Activated naive CD8-positive, alpha-beta T cell treated with anti-CD3 and anti-CD28 coated beads, Interleukin-2, amount 10 ng/mL, durations not matched to agents 7 days and 5 days (primary cell): ENCODE results near the gene IGFBP7. TPM values are rescaled to one million over a fixed set of nuclear protein-coding genes. Genes with fewer than 3 reads are reported as not detected.

Experiments
- ATAC-seq: fragments of 150-1000 bp; cut with Tn5 transposase; one replicate; pipeline ENCODE4 v1.10.0; 2021; ENCODE audit warnings: low read depth, moderate library complexity
- POLR2A ChIA-PET: fragments of 350-600 bp; sonication (Branson Sonifier 250); formaldehyde crosslinking; loops from one replicate; lab custom pipeline; 2021; ENCODE audit warnings: antibody characterized with exemption; lab: Charles Lee
- DNase-seq: peaks from one replicate; pipeline ENCODE4 v3.0.0; 2021
- H3K27ac Mint-ChIP-seq: one replicate; pipeline ENCODE4 v1.8.0; 2022; ENCODE audit warnings: mild to moderate bottlenecking, mixed read lengths
- H3K27me3 Mint-ChIP-seq: one replicate; pipeline ENCODE4 v1.8.0; 2022; ENCODE audit warnings: mild to moderate bottlenecking, moderate library complexity, mixed read lengths
- H3K36me3 Mint-ChIP-seq: one replicate; pipeline ENCODE4 v1.8.0; 2021; ENCODE audit warnings: mild to moderate bottlenecking, mixed read lengths
- H3K4me1 Mint-ChIP-seq: one replicate; pipeline ENCODE4 v1.8.0; 2021; ENCODE audit warnings: mixed read lengths
- H3K4me3 Mint-ChIP-seq: one replicate; pipeline ENCODE4 v1.8.0; 2022; ENCODE audit warnings: mild to moderate bottlenecking, moderate library complexity, mixed read lengths
- H3K9me3 Mint-ChIP-seq: one replicate; pipeline ENCODE4 v1.8.0; 2021; ENCODE audit warnings: mixed read lengths
- total RNA-seq, 2 experiments: library from RNA; stranded (reverse); gene quantifications; one replicate each; pipeline ENCODE4 v1.2.3, GENCODE V29; 2021

The IGFBP7 gene
- total RNA-seq, 2 experiments from 2014 or later = 0.28 TPM; not detected in 1

DNA sequence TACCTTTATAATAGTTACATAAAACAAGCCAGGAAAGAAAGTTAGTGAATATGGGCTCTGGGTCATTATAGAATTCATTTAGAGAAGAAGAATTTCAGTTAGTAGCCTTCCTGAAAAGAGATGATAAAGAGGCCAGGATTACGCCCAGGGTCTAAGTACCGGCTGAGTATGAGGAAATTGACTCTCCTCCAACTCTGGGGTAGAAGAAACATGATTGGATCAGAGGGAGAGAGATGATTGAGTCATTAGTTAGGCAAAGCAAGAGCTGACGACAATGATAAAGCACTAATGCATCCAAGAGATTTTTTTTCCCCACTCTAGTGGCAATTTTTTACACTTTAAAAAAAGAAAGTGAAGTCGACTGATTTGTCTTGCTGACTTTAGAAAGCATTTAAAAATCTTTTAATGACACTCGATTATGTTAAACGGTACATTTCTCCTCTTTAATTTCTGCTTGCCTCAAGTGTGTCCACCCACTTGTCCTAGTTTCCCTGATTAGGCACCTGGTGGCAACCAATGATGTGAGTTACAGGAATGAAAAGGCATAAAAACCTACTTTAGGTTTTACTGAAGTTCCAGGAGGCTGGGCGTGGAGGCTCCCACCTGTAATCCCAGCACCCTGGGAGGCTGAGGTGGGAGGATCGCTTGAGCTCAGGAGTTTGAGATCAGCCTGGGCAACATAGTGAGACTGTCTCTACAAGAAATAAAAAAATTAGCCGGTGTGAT lies 37.3 kb upstream of the IGFBP7 start:
- Mint-ChIP-seq H3K27me3 (peaks cover 17% of the 10 kb centered on the region), H3K4me3 (no peak overlapping the region), H3K4me1 (no peaks in the 10 kb centered on the region), H3K27ac (no peak overlapping the region), H3K36me3 (no peaks in the 10 kb centered on the region), H3K9me3 (no peaks in the 10 kb centered on the region)
- ATAC-seq (no peak), DNase-seq (no peak)
- POLR2A ChIA-PET = no interaction called here

DNA sequence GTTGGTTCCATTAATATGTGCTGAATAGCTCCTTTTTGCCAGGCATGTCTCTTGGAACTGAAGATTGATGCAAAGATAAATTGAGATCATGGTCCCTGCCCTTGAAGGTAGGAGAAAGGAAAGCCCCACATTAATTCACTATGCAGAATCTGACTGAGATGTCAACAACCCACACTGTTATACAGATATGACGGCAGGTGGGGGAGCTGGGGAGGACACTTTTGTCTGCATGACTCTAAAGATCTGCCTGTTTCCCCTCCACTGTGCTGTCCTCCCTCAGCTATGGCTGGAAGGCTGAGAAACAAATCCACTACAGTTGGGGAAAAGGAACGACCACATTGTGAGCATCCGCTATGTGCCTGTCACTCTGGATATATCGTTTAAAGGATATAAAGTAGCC lies 36.3 kb upstream of the IGFBP7 start:
- POLR2A ChIA-PET = no interaction called here
- H3K9me3 Mint-ChIP-seq = no peaks in the 10 kb centered on the region
- DNase-seq (no peak), ATAC-seq (no peak)
- H3K27ac Mint-ChIP-seq = no peak overlapping the region
- no peaks in the 10 kb centered on the region for H3K36me3 Mint-ChIP-seq
- peaks cover 24% of the 10 kb centered on the region for H3K27me3 Mint-ChIP-seq
- H3K4me1 Mint-ChIP-seq = no peaks in the 10 kb centered on the region
- no peak overlapping the region for H3K4me3 Mint-ChIP-seq

DNA sequence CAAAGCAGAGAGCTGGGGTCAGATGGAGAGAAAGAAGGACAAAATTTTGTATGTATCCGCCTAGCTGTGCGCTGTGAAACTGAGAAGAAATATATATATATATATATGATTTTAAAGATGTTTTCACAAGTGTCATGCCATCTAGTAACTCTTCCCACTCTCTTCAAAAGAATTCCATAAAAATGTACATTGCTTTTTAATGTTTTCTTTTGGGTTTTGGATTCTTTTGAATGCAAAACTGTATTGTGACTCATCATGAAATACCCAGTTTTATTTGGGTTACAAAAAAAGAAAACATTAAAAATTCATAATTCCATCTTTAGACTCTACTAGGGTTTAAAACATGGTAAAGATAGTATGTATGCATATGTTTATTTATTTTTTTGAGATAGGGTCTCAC lies 34.3 kb upstream of the IGFBP7 start:
- POLR2A ChIA-PET = no interaction called here
- no peaks in the 10 kb centered on the region for H3K4me1 Mint-ChIP-seq
- peaks cover 20% of the 10 kb centered on the region for H3K27me3 Mint-ChIP-seq
- ATAC-seq = no peak
- no peak for DNase-seq
- H3K4me3 Mint-ChIP-seq = no peak overlapping the region
- H3K9me3 Mint-ChIP-seq = no peaks in the 10 kb centered on the region
- H3K27ac Mint-ChIP-seq = no peak overlapping the region
- no peaks in the 10 kb centered on the region for H3K36me3 Mint-ChIP-seq

DNA sequence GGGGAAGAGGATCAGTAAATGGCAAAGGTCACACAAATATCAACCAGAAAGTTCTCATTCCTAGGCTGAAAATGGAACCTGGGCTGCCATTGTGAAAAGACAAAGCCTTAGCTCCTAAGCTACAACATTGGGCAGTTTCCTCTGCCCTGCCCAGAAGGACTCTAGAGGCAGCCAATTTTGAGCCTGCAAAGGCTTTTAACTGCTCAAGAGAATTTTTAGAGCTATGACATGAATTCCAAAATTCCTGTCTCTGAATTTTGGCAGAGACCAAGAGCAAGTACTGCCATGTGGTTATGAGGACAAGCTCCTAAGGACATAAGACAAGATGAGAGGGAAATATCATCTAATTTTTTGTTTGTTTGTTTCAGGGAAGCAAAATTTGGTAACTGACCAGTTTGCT lies 29.6 kb upstream of the IGFBP7 start:
- DNase-seq = no peak
- ATAC-seq = no peak

DNA sequence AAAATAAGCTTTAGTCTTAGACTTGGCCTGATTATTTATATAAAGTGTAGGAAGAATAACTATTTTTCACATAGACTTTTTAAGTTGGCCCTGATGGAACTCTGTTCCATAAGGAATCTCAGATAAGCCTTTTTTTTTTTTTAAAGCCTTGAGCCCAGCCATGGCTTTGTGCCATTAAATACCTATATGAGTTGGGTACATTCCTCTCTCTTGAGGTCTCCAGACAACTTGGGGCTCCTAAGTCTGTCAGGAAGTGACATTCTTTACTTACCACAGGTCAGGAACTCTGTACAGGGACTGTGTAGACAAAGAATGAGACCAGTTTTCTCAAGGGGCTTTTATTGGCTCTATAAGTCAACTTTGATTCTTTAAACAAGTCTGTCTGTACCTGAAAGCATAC lies 27.1 kb upstream of the IGFBP7 start:
- no peak for ATAC-seq
- POLR2A ChIA-PET = no interaction called here
- H3K36me3 Mint-ChIP-seq = no peaks in the 10 kb centered on the region
- H3K9me3 Mint-ChIP-seq = peaks cover 1% of the 10 kb centered on the region
- no peak overlapping the region for H3K4me3 Mint-ChIP-seq
- H3K27me3 Mint-ChIP-seq = peaks cover 9% of the 10 kb centered on the region
- H3K4me1 Mint-ChIP-seq = no peaks in the 10 kb centered on the region
- no peak for DNase-seq
- H3K27ac Mint-ChIP-seq = no peak overlapping the region

More for the DNA sequence above, 29.6 kb upstream of the IGFBP7 start:
- POLR2A ChIA-PET = no interaction called here
- Mint-ChIP-seq H3K4me1 (no peaks in the 10 kb centered on the region), H3K27ac (no peak overlapping the region), H3K4me3 (no peak overlapping the region), H3K36me3 (no peaks in the 10 kb centered on the region), H3K9me3 (peaks cover 1% of the 10 kb centered on the region), H3K27me3 (peaks cover 8% of the 10 kb centered on the region)

DNA sequence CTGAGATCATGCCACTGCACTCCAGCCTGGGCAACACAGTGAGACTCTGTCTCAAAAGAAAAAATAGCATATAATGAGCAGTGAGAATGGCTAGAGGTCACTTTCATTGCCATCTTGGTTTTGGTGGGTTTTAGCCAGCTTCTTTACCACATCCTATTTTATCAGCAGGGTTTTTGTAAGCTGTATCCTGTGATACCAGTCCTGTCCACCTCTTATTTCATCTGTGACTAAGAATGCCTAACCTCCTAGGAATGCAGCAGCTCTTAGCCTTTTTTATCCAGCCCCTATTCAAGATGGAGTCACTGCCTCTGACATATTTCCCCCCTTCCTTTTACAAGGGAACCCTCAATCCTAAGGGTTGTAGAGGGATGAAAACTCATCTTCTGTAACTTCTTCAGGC lies 26.1 kb upstream of the IGFBP7 start:
- H3K36me3 Mint-ChIP-seq = no peaks in the 10 kb centered on the region
- H3K27me3 Mint-ChIP-seq = peaks cover 7% of the 10 kb centered on the region
- no peak for ATAC-seq
- no peaks in the 10 kb centered on the region for H3K4me1 Mint-ChIP-seq
- no peak for DNase-seq
- no peak overlapping the region for H3K27ac Mint-ChIP-seq
- POLR2A ChIA-PET = no interaction called here
- H3K4me3 Mint-ChIP-seq = no peak overlapping the region
- peaks cover 1% of the 10 kb centered on the region for H3K9me3 Mint-ChIP-seq

DNA sequence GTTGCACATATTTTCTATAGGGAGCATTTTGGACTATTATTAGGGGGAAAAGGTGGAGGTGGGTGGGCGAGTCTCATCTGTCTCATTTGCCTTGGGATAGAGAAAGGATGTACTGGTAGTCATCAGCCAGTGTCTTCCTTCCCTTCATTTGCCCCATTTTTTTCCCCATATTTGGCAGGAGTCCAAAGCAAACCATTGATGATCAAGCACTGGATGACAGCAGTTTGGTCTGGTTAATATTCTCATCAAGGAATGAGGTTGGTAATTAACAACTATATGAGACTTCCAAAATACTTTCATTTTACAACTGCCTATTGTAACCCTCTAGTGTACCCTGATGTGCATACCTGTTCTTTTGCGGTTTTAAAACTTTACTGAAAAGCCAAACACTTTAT lies 22.6 kb upstream of the IGFBP7 start:
- Mint-ChIP-seq H3K9me3 (peaks cover 1% of the 10 kb centered on the region), H3K36me3 (no peaks in the 10 kb centered on the region), H3K27me3 (peaks cover 7% of the 10 kb centered on the region), H3K4me1 (no peaks in the 10 kb centered on the region), H3K27ac (no peak overlapping the region), H3K4me3 (no peak overlapping the region)
- ATAC-seq (no peak), DNase-seq (no peak)
- POLR2A ChIA-PET = no interaction called here

DNA sequence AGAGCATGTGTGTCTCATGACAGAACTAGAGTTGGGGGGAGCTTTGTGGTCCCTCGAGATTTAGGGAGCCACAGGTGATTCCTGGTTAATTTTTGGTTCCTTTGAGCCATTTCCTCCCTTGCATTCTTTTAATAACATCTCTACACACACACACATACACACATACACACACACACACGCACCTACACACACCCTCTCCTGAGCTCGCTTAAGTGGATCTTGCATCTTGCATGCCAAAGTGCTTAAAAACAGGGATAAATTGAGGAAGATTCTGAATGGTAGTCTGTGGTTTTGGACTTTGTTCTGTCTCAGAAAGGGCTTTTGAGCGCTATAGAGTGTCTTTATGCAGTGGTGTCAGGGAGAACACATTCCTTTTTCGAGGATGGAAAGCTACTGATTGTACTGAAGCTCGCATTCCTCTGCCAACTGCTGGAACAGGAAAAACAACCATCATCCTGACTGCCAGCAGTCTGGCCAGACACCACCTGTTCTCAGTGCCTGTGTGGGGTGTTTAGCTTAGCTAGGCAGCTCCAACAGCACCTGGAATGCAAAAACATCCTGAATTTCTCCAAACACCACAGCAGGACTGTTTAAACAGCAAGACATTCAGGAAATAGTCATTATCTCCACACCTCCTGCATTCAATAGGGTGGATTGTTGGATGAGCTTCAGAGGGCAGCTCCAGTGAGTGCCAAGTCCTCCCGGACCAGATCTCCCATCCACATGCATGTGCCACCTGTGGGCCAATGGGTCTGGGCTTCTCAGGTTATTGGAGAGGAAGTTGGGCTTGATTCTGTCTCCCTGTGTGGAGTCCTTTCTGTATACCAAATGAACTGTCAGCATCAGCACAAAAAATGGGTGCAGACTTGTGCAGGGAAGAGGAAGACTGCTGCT lies 21.9 kb upstream of the IGFBP7 start:
- no peak overlapping the region for H3K4me3 Mint-ChIP-seq
- H3K36me3 Mint-ChIP-seq = no peaks in the 10 kb centered on the region
- DNase-seq (no peak), ATAC-seq (no peak)
- H3K9me3 Mint-ChIP-seq = peaks cover 1% of the 10 kb centered on the region
- H3K4me1 Mint-ChIP-seq = no peaks in the 10 kb centered on the region
- POLR2A ChIA-PET = no interaction called here
- no peak overlapping the region for H3K27ac Mint-ChIP-seq
- H3K27me3 Mint-ChIP-seq = peaks cover 7% of the 10 kb centered on the region

DNA sequence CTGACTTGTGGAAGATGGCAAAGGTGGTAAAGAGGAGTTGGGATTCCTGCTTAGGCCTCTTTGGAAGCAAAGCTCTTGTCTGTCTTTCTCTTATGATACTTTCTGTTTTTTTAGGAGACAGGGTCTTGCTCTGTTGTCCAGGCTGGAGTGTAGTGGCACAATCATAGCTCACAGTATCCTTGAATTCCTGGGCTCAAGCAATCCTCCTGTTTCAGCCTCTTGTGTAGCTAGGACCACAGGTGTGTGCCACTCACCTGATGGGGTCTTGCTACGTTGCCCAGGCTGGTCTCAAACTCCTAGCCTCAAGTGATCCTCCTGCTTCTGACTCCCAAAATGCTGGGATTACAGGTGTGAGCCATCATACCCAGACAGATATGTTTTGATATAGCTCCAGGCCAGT lies 19.3 kb upstream of the IGFBP7 start:
- Mint-ChIP-seq H3K4me1 (no peaks in the 10 kb centered on the region), H3K27me3 (peaks cover 9% of the 10 kb centered on the region), H3K4me3 (no peak overlapping the region), H3K36me3 (no peaks in the 10 kb centered on the region), H3K9me3 (peaks cover 4% of the 10 kb centered on the region), H3K27ac (no peak overlapping the region)
- POLR2A ChIA-PET = no interaction called here
- ATAC-seq = no peak
- DNase-seq = no peak

DNA sequence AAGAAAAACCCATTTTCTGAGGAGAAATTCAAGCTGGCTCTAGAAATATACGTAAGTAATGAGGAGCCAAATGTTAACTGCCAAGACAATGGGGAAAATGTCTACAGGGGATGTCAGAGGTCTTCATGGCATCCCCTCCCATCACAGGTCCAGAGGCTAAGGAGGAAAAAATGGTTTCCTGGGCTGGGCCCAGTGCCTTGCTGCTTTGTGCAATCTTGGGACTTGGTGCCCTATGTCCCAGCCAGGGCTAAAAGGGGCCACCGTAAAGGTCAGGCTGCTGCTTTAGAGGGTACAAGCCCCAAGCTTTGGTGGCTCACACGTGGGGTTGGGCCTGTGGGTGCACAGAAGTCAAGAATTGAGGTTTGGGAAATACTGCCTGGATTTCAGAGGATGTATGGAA lies 17.2 kb upstream of the IGFBP7 start:
- no peak for DNase-seq
- H3K36me3 Mint-ChIP-seq = no peaks in the 10 kb centered on the region
- no peak overlapping the region for H3K4me3 Mint-ChIP-seq
- ATAC-seq = no peak
- POLR2A ChIA-PET = no interaction called here
- H3K27ac Mint-ChIP-seq = no peak overlapping the region
- H3K9me3 Mint-ChIP-seq = peaks cover 4% of the 10 kb centered on the region
- no peaks in the 10 kb centered on the region for H3K4me1 Mint-ChIP-seq
- H3K27me3 Mint-ChIP-seq = peaks cover 8% of the 10 kb centered on the region

DNA sequence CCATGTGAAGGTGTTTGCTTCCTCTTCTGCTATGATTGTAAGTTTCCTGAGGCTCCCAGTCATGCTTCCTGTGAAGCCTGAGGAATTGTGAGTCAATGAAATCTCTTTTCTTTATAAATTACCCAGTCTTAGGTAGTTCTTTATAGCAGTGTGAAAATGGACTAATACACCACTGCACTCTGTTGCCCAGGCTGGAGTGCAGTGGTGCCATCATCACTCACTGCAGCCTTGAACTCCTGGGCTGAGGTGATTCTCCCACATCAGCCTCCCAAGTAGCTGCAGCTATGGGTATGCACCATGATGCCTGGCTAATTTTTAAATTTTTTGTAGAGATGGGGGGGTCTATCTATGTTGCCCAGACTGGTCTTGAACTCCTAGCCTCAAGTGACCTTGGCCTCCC lies 15.8 kb upstream of the IGFBP7 start:
- H3K27me3 Mint-ChIP-seq = peaks cover 3% of the 10 kb centered on the region
- H3K4me1 Mint-ChIP-seq = no peaks in the 10 kb centered on the region
- POLR2A ChIA-PET = no interaction called here
- no peaks in the 10 kb centered on the region for H3K36me3 Mint-ChIP-seq
- peaks cover 4% of the 10 kb centered on the region for H3K9me3 Mint-ChIP-seq
- no peak overlapping the region for H3K4me3 Mint-ChIP-seq
- ATAC-seq (no peak), DNase-seq (no peak)
- H3K27ac Mint-ChIP-seq = no peak overlapping the region

DNA sequence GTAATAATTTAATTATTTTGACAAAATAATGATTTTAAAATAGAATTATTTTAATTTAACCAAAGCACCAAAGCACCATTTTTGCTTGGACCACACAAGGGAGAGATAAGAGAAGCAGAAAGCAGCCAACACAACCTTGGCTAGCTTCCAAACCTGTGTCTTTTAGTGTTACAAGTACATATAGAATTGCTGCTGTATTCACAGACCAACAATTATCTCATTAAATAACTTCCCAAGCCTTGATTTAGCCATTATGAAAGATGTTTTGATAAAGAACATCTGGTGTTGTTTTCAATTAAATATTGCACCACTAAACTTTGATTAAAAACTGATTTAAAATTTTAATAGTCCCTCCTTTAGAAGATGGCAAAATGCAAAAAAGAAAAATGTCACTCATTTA lies 14.0 kb upstream of the IGFBP7 start:
- peaks cover 7% of the 10 kb centered on the region for H3K27me3 Mint-ChIP-seq
- H3K27ac Mint-ChIP-seq = no peak overlapping the region
- no peaks in the 10 kb centered on the region for H3K4me1 Mint-ChIP-seq
- ATAC-seq (no peak), DNase-seq (no peak)
- H3K4me3 Mint-ChIP-seq = no peak overlapping the region
- H3K9me3 Mint-ChIP-seq = peaks cover 4% of the 10 kb centered on the region
- POLR2A ChIA-PET = no interaction called here
- H3K36me3 Mint-ChIP-seq = no peaks in the 10 kb centered on the region

DNA sequence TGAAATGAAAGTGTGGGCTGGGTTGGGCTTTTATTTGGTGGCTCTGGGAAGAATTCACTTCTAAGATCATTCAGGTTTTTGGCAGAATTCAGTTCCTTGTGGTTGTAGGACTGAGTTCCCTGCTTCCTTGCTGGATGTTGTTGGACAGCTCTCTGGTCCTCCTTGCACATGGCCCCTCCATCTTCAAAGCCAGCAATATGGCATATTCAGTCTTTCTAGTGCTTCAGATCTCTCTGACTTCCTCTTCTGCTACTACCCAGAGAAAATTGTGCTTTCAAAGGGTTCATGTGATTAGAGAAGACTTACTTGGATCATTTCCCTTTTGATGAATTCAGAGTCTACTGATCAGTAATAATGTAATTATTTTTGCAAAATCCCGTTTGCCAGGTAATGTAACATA lies 12.8 kb upstream of the IGFBP7 start:
- H3K4me3 Mint-ChIP-seq = no peak overlapping the region
- no peaks in the 10 kb centered on the region for H3K36me3 Mint-ChIP-seq
- peaks cover 4% of the 10 kb centered on the region for H3K9me3 Mint-ChIP-seq
- ATAC-seq = no peak
- no peaks in the 10 kb centered on the region for H3K4me1 Mint-ChIP-seq
- H3K27ac Mint-ChIP-seq = no peak overlapping the region
- DNase-seq = no peak
- H3K27me3 Mint-ChIP-seq = peaks cover 8% of the 10 kb centered on the region
- POLR2A ChIA-PET = no interaction called here

DNA sequence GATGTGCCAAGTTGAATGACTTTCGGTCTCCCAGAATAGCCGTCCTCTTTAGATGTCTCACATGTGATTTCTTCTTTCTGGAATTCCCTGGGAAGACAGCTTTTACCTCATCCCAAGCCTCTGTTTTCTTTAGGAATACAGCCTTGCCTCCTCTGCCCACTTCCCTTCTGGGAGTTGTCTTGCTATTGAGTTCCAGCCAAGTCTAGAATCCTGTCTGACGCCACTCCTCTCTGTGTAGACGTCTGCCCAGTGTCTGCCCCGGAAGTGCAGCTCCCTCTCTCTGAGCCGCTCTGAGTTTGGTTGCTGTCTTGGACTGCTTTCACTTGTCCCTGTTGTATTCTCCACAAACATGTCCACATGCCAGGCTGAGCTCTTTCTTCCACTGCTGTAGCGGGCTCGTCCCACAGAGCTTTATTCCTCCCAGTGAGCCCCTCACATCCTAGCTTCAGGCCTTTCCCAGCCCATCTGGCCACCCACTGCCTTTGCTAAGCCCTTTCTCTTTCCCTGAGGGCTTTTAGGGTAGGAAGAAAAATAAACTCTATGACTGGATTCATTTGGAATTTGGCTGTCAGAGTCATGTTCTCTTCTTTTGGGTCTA lies 9.0 kb upstream of the IGFBP7 start:
- DNase-seq (no peak), ATAC-seq (no peak)
- H3K27ac Mint-ChIP-seq = no peak overlapping the region
- H3K4me3 Mint-ChIP-seq = no peak overlapping the region
- H3K36me3 Mint-ChIP-seq = no peaks in the 10 kb centered on the region
- POLR2A ChIA-PET = no interaction called here
- H3K9me3 Mint-ChIP-seq = no peaks in the 10 kb centered on the region
- H3K27me3 Mint-ChIP-seq = peaks cover 22% of the 10 kb centered on the region
- no peaks in the 10 kb centered on the region for H3K4me1 Mint-ChIP-seq
